Breast epithelium (tissue), 4 donors: ENCODE data around the gene NR2C2. TPM values are rescaled to one million over a fixed set of nuclear protein-coding genes. Genes with fewer than 3 reads are reported as not detected.

Experiments used
- DNase-seq, 2 donors: peaks; one replicate each; pipeline ENCODE4 v3.0.0-alpha.2; 2019; ENCODE audit warnings: low spot score in 2 of 2
- H3K27ac ChIP-seq, 2 donors: fragments of 200-600 bp; sonication (generic) in 1 of 2; one replicate each; pipeline ENCODE4 v1.5.1; 2016 to 2019; ENCODE audit warnings: mild to moderate bottlenecking in 1 of 2
- H3K27me3 ChIP-seq, 2 donors: fragments of 200-600 bp; sonication (generic) in 1 of 2; one replicate each; pipeline versions ENCODE4 v1.5.1 to v1.6.0; 2017 to 2019; ENCODE audit warnings: control low read depth in 1 of 2, mild to moderate bottlenecking in 1 of 2
- H3K36me3 ChIP-seq: fragments of 200-600 bp; one replicate; pipeline ENCODE4 v1.5.1; 2019
- H3K4me1 ChIP-seq, 2 donors: fragments of 200-600 bp; sonication (generic); one replicate each; pipeline ENCODE4 v1.5.1; 2016 to 2019; ENCODE audit warnings: control low read depth in 1 of 2
- H3K4me3 ChIP-seq, 3 donors: fragments of 200-600 bp; sonication (generic); 1 replicate in 2 of 3; 2 replicates in 1 of 3; pipeline ENCODE4 v1.5.1; 2016 to 2019; ENCODE audit warnings: mild to moderate bottlenecking in 3 of 3, moderate library complexity in 2 of 3
- H3K9me3 ChIP-seq, 2 donors: fragments of 200-600 bp; sonication (generic) in 1 of 2; one replicate each; pipeline ENCODE4 v1.5.1; 2016 to 2019; ENCODE audit warnings: control low read depth in 1 of 2
- CTCF ChIP-seq, 3 donors: fragments of 450-650 bp; IDR thresholded peaks; one replicate each; pipeline ENCODE4 v1.5.1; 2016 to 2017; ENCODE audit warnings: antibody characterized with exemption in 3 of 3, mild to moderate bottlenecking in 3 of 3, moderate library complexity in 3 of 3
- POLR2A ChIP-seq: fragments of 450-650 bp; IDR thresholded peaks from one replicate; pipeline ENCODE4 v1.6.1; 2016; ENCODE audit warnings: antibody characterized with exemption, mild to moderate bottlenecking, moderate library complexity
- POLR2AphosphoS5 ChIP-seq, 3 donors: sonication (generic); formaldehyde crosslinking; IDR thresholded peaks; one replicate each; pipeline ENCODE4 v1.6.1; 2017; ENCODE audit warnings: antibody characterized with exemption in 3 of 3
- intact Hi-C: fragments of 100-400 bp; cut with DNase I; formaldehyde crosslinking; loops from one replicate; pipeline ENCODE4 v1.15.1; 2023; ENCODE audit warnings: low total_unique reads
- total RNA-seq, 3 donors: library from RNA; depleted of rRNA; stranded (reverse); fragments of >200 nt; gene quantifications; one replicate each; pipeline ENCODE4 v1.1.0, GENCODE V29; 2016

NR2C2 gene
- total RNA-seq, 3 donors from 2014 or later, result 41.9 to 71.0 (median 52.8) TPM

- H3K4me1 ChIP-seq, result no peaks in the 10 kb centered on the region
- TF ChIP-seq POLR2A (no peak), CTCF (IDR thresholded peaks at IDR 0.05) (no peak), POLR2AphosphoS5 (IDR thresholded peaks at IDR 0.05) (no peak)
- no peaks in the 10 kb centered on the region for H3K9me3 ChIP-seq
- DNase-seq, result no peak
- no peaks in the 10 kb centered on the region for H3K36me3 ChIP-seq
- no peak overlapping the region for H3K4me3 ChIP-seq
- no peak overlapping the region for H3K27ac ChIP-seq
- intact Hi-C loops, result no loop called here
- no peaks in the 10 kb centered on the region for H3K27me3 ChIP-seq
Measured at GRCh38 chr3:15052335-15053242, 105.2 kb downstream of the NR2C2 start.

- intact Hi-C loops, result no loop called here
- no peaks in the 10 kb centered on the region for H3K36me3 ChIP-seq
Measured at GRCh38 chr3:15053541-15053940, 106.2 kb downstream of the NR2C2 start.

GRCh38 chr3:15055019-15055557, 107.7 kb downstream of the NR2C2 start:
- intact Hi-C loops, result no loop called here
- H3K4me3 ChIP-seq, result no peak overlapping the region
- H3K36me3 ChIP-seq, result no peaks in the 10 kb centered on the region
- no peak overlapping the region for H3K27ac ChIP-seq
- no peak for TF ChIP-seq POLR2AphosphoS5 (IDR thresholded peaks at IDR 0.05)
- TF ChIP-seq POLR2A, result no peak
- TF ChIP-seq CTCF (IDR thresholded peaks at IDR 0.05), result no peak
- no peaks in the 10 kb centered on the region for H3K27me3 ChIP-seq
- no peaks in the 10 kb centered on the region for H3K9me3 ChIP-seq
- H3K4me1 ChIP-seq, result no peaks in the 10 kb centered on the region
- DNase-seq, result no peak

More at GRCh38 chr3:15053541-15053940, 106.2 kb downstream of the NR2C2 start:
- Histone ChIP-seq H3K27me3 (no peaks in the 10 kb centered on the region), H3K9me3 (no peaks in the 10 kb centered on the region), H3K4me1 (no peaks in the 10 kb centered on the region), H3K27ac (no peak overlapping the region), H3K4me3 (no peak overlapping the region)
- DNase-seq, result no peak
- no peak for TF ChIP-seq POLR2A
- no peak for TF ChIP-seq POLR2AphosphoS5 (IDR thresholded peaks at IDR 0.05)
- no peak for TF ChIP-seq CTCF (IDR thresholded peaks at IDR 0.05)

GRCh38 chr3:15056676-15057404, 109.5 kb downstream of the NR2C2 start:
- TF ChIP-seq CTCF (IDR thresholded peaks at IDR 0.05) (no peak), POLR2AphosphoS5 (IDR thresholded peaks at IDR 0.05) (no peak), POLR2A (no peak)
- H3K4me1 ChIP-seq, result no peaks in the 10 kb centered on the region
- no peak overlapping the region for H3K27ac ChIP-seq
- no peak overlapping the region for H3K4me3 ChIP-seq
- H3K27me3 ChIP-seq, result no peaks in the 10 kb centered on the region
- intact Hi-C loops, result no loop called here
- H3K9me3 ChIP-seq, result no peaks in the 10 kb centered on the region
- DNase-seq, result no peak
- no peaks in the 10 kb centered on the region for H3K36me3 ChIP-seq
